D721Med (cell line): ENCODE data around the gene LCLAT1.

Experiments used
- DNase-seq: peaks from one replicate; pipeline ENCODE4 v3.0.0; 2011; ENCODE audit warnings: low spot score; ENCODE audit not compliant: insufficient read length
- FAIRE-seq: peaks from 2 replicates; lab custom pipeline; 2011; peaks lifted over from hg19 to GRCh38; lab: Jason Lieb, UNC
- TF ChIP-seq, protein P1 (sequence below): IDR thresholded peaks from 2 replicates; pipeline ENCODE4 v1.5.1; 2012; ENCODE audit warnings: mild to moderate bottlenecking, control low read depth; ENCODE audit not compliant: insufficient read depth; ENCODE audit errors: missing control alignments

Gene LCLAT1

DNA sequence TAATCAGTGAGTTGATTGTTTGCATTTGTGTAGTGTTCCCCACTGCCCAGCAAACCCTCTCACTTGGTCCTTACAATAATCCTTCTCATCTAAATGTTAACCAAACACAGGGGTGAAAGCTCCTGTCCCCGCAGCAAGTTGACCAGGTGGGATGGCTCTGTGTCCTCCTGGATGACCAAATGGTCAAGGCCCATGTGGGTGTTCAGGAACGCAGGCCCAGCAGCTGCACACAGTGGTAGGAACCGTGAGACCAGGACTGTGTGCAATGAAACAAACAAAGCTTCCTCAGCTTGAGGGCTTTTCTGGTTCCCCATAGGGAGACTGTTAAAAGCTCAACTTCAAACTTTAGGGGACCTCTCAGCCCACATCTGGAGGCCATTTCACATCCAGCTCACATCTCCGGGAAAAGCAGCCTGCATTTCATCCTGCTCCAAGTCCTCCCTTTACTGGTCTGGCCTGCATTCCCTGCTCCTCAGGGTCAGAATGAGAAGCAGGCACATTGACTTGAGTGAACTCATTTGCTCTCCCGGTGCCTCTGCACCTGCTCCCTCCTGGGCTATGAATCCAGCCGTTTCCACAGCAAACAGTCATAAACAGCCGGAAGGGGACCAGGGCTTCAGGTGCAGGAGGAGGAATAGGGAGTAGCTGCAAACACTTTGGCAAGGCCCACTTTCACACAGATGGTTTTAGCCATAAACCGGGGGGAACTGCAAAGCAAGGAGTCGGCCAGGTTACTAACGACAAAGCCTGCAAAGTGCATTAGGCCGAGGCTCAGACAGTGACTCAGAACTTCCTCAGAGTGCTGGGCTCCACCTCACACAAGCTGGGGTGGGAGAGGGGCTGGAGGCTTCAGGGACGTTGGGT, 215.5 kb downstream of the LCLAT1 start:
- TF ChIP-seq, protein P1, sequence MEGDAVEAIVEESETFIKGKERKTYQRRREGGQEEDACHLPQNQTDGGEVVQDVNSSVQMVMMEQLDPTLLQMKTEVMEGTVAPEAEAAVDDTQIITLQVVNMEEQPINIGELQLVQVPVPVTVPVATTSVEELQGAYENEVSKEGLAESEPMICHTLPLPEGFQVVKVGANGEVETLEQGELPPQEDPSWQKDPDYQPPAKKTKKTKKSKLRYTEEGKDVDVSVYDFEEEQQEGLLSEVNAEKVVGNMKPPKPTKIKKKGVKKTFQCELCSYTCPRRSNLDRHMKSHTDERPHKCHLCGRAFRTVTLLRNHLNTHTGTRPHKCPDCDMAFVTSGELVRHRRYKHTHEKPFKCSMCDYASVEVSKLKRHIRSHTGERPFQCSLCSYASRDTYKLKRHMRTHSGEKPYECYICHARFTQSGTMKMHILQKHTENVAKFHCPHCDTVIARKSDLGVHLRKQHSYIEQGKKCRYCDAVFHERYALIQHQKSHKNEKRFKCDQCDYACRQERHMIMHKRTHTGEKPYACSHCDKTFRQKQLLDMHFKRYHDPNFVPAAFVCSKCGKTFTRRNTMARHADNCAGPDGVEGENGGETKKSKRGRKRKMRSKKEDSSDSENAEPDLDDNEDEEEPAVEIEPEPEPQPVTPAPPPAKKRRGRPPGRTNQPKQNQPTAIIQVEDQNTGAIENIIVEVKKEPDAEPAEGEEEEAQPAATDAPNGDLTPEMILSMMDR = no peak
- no peak for FAIRE-seq
- DNase-seq = no peak

GRCh38 chr2:30663321-30663720, 216.3 kb downstream of the LCLAT1 start:
- DNase-seq (no peak), FAIRE-seq (no peak)
- TF ChIP-seq, protein P1 = no peak

GRCh38 chr2:30663806-30664205, 216.8 kb downstream of the LCLAT1 start:
- no peak for FAIRE-seq
- TF ChIP-seq, protein P1 = no peak
- no peak for DNase-seq

DNA sequence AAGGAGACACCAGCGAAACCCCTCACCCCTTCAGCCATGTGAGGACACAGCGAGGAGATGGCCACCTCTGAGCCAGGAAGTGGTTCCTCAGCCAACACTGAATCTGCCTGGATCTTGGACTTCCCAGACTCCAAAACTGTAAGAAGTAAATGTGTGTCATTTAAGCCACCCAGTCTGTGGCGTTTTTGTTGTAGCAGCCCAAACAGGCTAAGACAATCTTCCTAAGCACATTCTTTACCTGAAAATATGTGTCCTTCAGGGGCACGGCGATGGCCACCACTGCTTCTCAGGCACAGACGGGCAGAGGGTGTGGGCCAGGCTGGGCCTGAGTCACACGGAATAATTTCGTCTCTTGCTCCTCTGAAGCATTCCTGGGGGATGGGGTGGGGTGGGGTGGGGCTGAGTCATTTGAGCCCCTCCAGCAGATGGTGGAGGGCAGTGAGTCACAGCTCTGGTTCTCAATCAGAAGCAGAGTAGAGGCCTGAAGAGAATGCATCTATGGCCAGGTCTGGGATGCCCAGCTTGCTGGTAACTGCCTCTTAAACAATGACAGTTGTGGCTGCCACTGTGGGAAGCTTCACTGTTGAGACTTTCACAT, 217.8 kb downstream of the LCLAT1 start:
- DNase-seq = no peak
- TF ChIP-seq, protein P1 = no peak
- FAIRE-seq = no peak

DNA sequence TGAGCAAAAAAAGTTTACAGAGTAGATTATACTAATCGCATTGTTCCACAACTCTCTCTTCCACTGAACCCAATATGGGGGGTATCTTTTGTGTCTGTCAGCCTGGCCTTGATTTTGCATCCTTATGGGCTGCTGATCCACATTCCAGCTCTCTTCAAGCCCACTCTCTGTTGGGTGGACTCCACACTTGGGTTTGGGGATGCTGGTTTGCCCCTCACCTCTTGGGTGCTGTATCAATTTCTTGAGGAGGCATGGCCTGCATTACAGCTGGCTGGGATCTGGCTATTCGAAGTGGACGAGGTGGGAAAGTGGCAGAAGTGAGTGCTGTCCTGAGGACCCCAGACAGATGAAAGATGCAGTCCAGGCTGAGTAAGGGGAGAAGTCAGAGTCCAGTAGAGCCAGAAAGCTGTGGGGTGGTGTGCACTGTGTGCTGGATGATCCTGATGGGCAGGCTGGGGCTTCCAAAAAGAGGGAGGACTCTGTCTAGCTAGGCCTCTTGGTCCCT, 218.8 kb downstream of the LCLAT1 start:
- TF ChIP-seq, protein P1 = no peak
- no peak for FAIRE-seq
- no peak for DNase-seq

DNA sequence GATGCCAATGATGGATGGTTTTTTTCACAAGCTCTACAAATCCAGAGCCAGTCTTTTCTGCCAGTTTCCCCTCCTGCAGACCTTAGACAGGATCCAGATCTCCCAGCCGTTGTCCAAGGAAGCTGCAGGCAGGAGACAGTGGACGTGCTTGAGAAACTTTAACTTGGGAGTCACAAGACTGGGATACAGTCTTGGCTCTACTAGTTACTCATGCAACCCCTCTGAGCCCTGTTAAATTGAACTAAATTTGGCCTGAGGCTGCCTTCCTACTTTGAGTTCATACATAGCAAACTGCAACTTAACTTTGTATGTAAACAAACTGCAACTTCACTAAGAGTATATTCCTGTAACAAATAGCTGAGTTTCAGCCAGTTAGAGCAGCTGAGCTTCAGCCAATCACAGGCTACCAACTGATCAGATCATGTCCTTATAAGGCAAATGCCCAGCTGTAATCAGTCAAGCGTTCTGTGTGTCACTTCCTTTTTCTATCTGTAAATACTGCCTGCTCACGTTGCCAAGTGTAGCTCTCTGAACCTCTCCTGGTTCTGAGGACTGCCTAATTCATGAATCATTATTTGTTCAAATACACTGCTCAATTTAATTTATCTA, 219.3 kb downstream of the LCLAT1 start:
- TF ChIP-seq, protein P1 = no peak
- DNase-seq (no peak), FAIRE-seq (no peak)
